Neural cell (in vitro differentiated cells): Measurements from ENCODE around the gene RHOH. TPM values are rescaled to one million over a fixed set of nuclear protein-coding genes. Genes with fewer than 3 reads are reported as not detected.
A peak's percentile ranks its signal among the peaks of the same experiment; 100 is the strongest.
"Not testable (repeated sequence)": the region's sequence is repeated elsewhere in the genome, so short reads cannot be mapped to it uniquely, and the experiment has no call there.

Source experiments
- H2AFZ ChIP-seq: fragments of 200-600, 300-800 bp; sonication (generic), shearing (Covaris generic); 2 replicates; pipeline ENCODE4 v1.6.0; 2014; ENCODE audit warnings: low read depth, mild to moderate bottlenecking, antibody characterized with exemption, low read length, moderate library complexity
- H3F3A ChIP-seq: fragments of 200-600 bp; shearing (Covaris generic); 2 replicates; pipeline ENCODE4 v1.6.1; 2016; ENCODE audit warnings: mild to moderate bottlenecking, moderate library complexity, mixed read lengths, antibody characterized with exemption, low read length; ENCODE audit not compliant: insufficient read depth, poor library complexity, severe bottlenecking
- H3K27ac ChIP-seq: fragments of 200-600, 300-800 bp; sonication (generic), shearing (Covaris generic); 2 replicates; pipeline ENCODE4 v1.5.1; 2014; ENCODE audit warnings: mild to moderate bottlenecking, low read length, moderate library complexity
- H3K27me3 ChIP-seq: fragments of 300-800, 200-600 bp; sonication (generic), shearing (Covaris generic); 2 replicates; pipeline ENCODE4 v1.6.0; 2014; ENCODE audit warnings: mild to moderate bottlenecking, low read depth, low read length, moderate library complexity; ENCODE audit not compliant: insufficient read depth
- H3K36me3 ChIP-seq: fragments of 300-800, 200-600 bp; sonication (generic), shearing (Covaris generic); 2 replicates; pipeline ENCODE4 v1.5.1; 2014; ENCODE audit warnings: mild to moderate bottlenecking, antibody characterized with exemption, low read length, moderate library complexity; ENCODE audit not compliant: insufficient read depth
- H3K4me2 ChIP-seq: fragments of 300-800, 200-600 bp; sonication (generic), shearing (Covaris generic); 2 replicates; pipeline ENCODE4 v1.6.0; 2014; ENCODE audit warnings: mild to moderate bottlenecking, low read length
- H3K4me3 ChIP-seq: fragments of 300-800, 200-600 bp; sonication (generic), shearing (Covaris generic); 2 replicates; pipeline ENCODE4 v1.5.1; 2014; ENCODE audit warnings: mild to moderate bottlenecking, low read length, moderate library complexity
- H3K79me2 ChIP-seq: fragments of 200-600 bp; shearing (Covaris generic); replicated peaks from 2 replicates; pipeline ENCODE4 v1.6.0; 2014; ENCODE audit warnings: mild to moderate bottlenecking, low read length, moderate library complexity; ENCODE audit not compliant: insufficient read depth
- H3K9ac ChIP-seq: fragments of 300-800, 200-600 bp; sonication (generic), shearing (Covaris generic); 2 replicates; pipeline ENCODE4 v1.6.1; 2016; ENCODE audit warnings: mild to moderate bottlenecking, low read length, mixed read lengths
- H3K9me2 ChIP-seq: fragments of 200-600 bp; shearing (Covaris generic); 2 replicates; pipeline ENCODE4 v1.6.1; 2016; ENCODE audit warnings: mild to moderate bottlenecking, low read length, mixed read lengths; ENCODE audit not compliant: insufficient read depth
- H3K9me3 ChIP-seq: fragments of 200-600, 300-800 bp; sonication (generic), shearing (Covaris generic); 2 replicates; pipeline ENCODE4 v1.6.1; 2016; ENCODE audit warnings: mild to moderate bottlenecking, mixed run types, low read length, moderate library complexity, mixed read lengths
- H4K20me1 ChIP-seq: fragments of 200-600 bp; shearing (Covaris generic); 2 replicates; pipeline ENCODE4 v1.6.1; 2016; ENCODE audit warnings: mild to moderate bottlenecking, mixed run types; ENCODE audit not compliant: insufficient read depth
- CTCF ChIP-seq: fragments of 450-650 bp; IDR thresholded peaks from 2 replicates; pipeline ENCODE4 v1.5.1; 2014; ENCODE audit warnings: antibody characterized with exemption, mild to moderate bottlenecking, moderate library complexity; ENCODE audit not compliant: poor library complexity, severe bottlenecking
- EP300 ChIP-seq: fragments of 450-650 bp; conservative IDR thresholded peaks from 2 replicates; pipeline ENCODE4 v1.6.1; 2014; ENCODE audit warnings: antibody characterized with exemption, mild to moderate bottlenecking, moderate library complexity; ENCODE audit not compliant: poor library complexity, severe bottlenecking
- EZH2 ChIP-seq: fragments of 200-600, 300-800 bp; shearing (Covaris generic), sonication (generic); IDR thresholded peaks from 2 replicates; pipeline ENCODE4 v1.6.1; 2014; ENCODE audit warnings: antibody characterized with exemption, low read length, borderline replicate concordance, mild to moderate bottlenecking; ENCODE audit not compliant: insufficient read depth, poor library complexity, severe bottlenecking
- MXI1 ChIP-seq: fragments of 450-650 bp; conservative IDR thresholded peaks from 2 replicates; pipeline ENCODE4 v1.6.1; 2014; ENCODE audit warnings: antibody characterized with exemption, mild to moderate bottlenecking; ENCODE audit not compliant: poor library complexity, severe bottlenecking
- POLR2AphosphoS5 ChIP-seq: IDR thresholded peaks from 2 replicates; pipeline ENCODE4 v1.6.1; 2012
- RAD21 ChIP-seq: fragments of 450-650 bp; conservative IDR thresholded peaks from 2 replicates; pipeline ENCODE4 v1.6.1; 2014; ENCODE audit warnings: antibody characterized with exemption, mild to moderate bottlenecking, moderate library complexity
- REST ChIP-seq: IDR thresholded peaks from 2 replicates; pipeline ENCODE4 v1.6.1; 2012; ENCODE audit warnings: borderline replicate concordance
- SMC3 ChIP-seq: fragments of 450-650 bp; conservative IDR thresholded peaks from 2 replicates; pipeline ENCODE4 v1.6.1; 2014; ENCODE audit warnings: antibody characterized with exemption, mild to moderate bottlenecking, moderate library complexity; ENCODE audit not compliant: poor library complexity
- TAF1 ChIP-seq: IDR thresholded peaks from 2 replicates; pipeline ENCODE4 v1.6.1; 2012; ENCODE audit warnings: low read depth
- polyA minus RNA-seq: library from RNA; depleted of rRNA, polyadenylated mRNA; stranded (reverse); fragments of >200 nt; gene quantifications from 2 replicates; pipeline ENCODE4 v1.2.3, GENCODE V29; 2014
- polyA plus RNA-seq: library from polyadenylated mRNA; depleted of rRNA; stranded (reverse); fragments of >200 nt; gene quantifications from 2 replicates; pipeline ENCODE4 v1.2.3, GENCODE V29; 2014

The RHOH gene, protein sequence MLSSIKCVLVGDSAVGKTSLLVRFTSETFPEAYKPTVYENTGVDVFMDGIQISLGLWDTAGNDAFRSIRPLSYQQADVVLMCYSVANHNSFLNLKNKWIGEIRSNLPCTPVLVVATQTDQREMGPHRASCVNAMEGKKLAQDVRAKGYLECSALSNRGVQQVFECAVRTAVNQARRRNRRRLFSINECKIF
- not detected in 2 replicates for polyA plus RNA-seq
- not detected in 2 replicates for polyA minus RNA-seq

DNA sequence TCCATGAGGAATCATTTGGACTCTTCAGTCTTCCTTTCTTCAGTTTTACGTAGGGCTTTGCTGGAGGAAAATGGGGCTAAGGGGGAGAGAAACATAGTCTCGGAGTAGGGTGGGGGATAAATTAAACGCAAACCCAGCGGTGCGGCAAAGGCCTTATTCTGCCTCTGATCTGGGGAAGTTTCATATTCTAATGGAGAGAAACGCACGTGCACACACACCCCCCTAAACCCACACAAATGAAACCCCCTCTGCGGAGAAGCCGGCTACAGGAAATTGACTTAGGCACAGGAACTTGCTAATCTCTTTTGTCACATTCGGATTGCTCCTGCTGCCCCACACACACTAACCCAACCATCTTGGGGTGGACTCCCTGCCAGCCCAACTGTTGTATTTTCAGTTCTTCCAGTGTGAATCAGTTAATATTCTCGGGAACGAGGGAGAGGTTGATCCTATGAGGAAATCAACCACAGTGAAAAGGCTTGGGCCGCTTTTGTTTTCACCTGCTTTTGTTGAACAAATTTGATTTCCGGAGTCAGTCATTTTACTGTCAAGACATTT, at the start of gene RHOH:
TSS of gene RHOH (plus strand) at position 308 of the 558 bp plus-strand sequence. CDS start 46,356 bp downstream, outside the sequence.
- Histone ChIP-seq H3K4me3 (no peak within 1 kb of the TSS), H3K9ac (no peak within 1 kb of the TSS)

GRCh38 chr4:40147490-40147889, 49.3 kb upstream of the RHOH start:
- not testable (repeated sequence) for H3K4me3 ChIP-seq, H4K20me1 ChIP-seq, H3K27ac ChIP-seq, H2AFZ ChIP-seq, H3K9me3 ChIP-seq, H3K4me2 ChIP-seq, H3K27me3 ChIP-seq, H3F3A ChIP-seq, H3K79me2 ChIP-seq, H3K9me2 ChIP-seq, H3K9ac ChIP-seq
- H3K36me3 ChIP-seq = peaks cover 15% of the 10 kb centered on the region

More for the DNA sequence above, at the start of gene RHOH:
- H3K9me2 ChIP-seq = no peaks in the 10 kb centered on the region
- no peaks in the 10 kb centered on the region for H3K79me2 ChIP-seq
- no peaks in the 10 kb centered on the region for H4K20me1 ChIP-seq
- no peak within 1 kb of the TSS for H3K4me2 ChIP-seq
- H3K36me3 ChIP-seq = no peaks in the 10 kb centered on the region
- H3F3A ChIP-seq = no peaks in the 10 kb centered on the region
- no peak within 1 kb of the TSS for H2AFZ ChIP-seq
- H3K27me3 ChIP-seq = no peaks in the 10 kb centered on the region
- H3K9me3 ChIP-seq = no peaks in the 10 kb centered on the region
- H3K27ac ChIP-seq = no peak within 1 kb of the TSS
- TF ChIP-seq RAD21 (no peak), POLR2AphosphoS5 (no peak), SMC3 (no peak), MXI1 (no peak), CTCF (no peak), EP300 (no peak), EZH2 (no peak), REST (no peak), TAF1 (no peak)

DNA sequence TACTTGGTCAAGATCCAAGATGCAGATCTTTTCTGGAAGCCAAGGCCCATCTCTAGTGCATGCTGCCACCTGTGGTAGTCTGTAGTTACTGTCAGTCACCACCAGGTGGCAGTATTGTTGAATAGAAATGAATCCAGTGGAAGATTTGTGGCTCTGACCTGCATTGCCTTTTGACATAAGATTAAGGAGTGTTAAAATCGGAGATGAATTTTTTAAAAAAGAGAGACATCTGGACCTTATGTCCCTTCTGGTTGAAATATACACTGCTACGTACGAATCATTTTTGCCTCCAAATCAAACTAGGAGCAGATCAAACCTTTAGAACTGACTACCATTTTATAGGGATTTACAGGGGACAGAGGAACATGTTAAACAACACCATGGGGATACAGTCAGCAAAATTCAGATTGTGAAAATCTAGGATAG, 46.9 kb upstream of the RHOH start:
- no peaks in the 10 kb centered on the region for H3K9me3 ChIP-seq
- TF ChIP-seq CTCF = peak; percentile 67
- peak; percentile 77 for TF ChIP-seq SMC3
- TF ChIP-seq RAD21 = peak; percentile 72
- no peak for TF ChIP-seq REST
- TF ChIP-seq EP300 = no peak
- no peak for TF ChIP-seq MXI1
- TF ChIP-seq POLR2AphosphoS5 = no peak
- TF ChIP-seq TAF1 = no peak
- H3K36me3 ChIP-seq = peaks cover 12% of the 10 kb centered on the region
- H3K4me2 ChIP-seq = no peak overlapping the region
- H2AFZ ChIP-seq = no peak overlapping the region
- H3K9ac ChIP-seq = no peak overlapping the region
- H3K27ac ChIP-seq = no peak overlapping the region
- no peaks in the 10 kb centered on the region for H3K27me3 ChIP-seq
- H4K20me1 ChIP-seq = no peaks in the 10 kb centered on the region
- no peak overlapping the region for H3K4me3 ChIP-seq
- no peaks in the 10 kb centered on the region for H3F3A ChIP-seq
- H3K79me2 ChIP-seq = no peaks in the 10 kb centered on the region
- no peaks in the 10 kb centered on the region for H3K9me2 ChIP-seq
